ENCODE measurements around the gene SCN5A.

DNA sequence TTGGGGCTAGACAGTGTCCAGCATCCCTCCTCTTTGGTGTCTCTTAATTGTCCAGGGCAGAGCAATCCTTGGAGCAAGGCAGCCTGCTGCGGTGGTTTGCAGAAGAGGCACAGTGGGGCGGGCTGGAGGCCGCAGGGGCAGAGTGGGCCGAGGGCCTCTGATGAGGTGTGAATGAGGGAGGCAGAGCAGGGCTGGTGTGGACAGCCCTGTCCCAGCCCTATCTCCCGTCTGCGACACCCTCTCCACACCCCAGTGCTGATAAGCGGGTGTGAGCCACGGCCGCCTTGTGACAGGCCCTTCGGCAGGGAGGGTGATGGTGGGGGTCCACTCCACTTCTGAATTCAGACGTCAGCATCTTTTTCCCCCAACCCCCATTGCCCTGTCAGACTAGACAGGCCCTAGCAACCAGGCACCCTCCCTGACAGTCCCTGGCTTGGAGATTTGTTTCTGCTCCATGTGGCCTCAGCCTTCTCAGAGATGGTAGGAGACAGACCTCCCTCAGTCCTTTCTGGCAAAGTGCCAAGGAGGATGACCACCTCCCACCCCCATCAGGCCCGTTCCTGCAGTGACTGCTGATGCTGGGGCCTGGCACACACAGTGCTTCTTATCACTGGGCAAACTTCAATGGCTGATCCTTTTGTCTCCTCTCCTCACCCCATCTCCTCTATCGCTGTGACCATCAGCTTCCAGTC, 116.1 kb downstream of the SCN5A start:
- TF ChIP-seq, protein P1, sequence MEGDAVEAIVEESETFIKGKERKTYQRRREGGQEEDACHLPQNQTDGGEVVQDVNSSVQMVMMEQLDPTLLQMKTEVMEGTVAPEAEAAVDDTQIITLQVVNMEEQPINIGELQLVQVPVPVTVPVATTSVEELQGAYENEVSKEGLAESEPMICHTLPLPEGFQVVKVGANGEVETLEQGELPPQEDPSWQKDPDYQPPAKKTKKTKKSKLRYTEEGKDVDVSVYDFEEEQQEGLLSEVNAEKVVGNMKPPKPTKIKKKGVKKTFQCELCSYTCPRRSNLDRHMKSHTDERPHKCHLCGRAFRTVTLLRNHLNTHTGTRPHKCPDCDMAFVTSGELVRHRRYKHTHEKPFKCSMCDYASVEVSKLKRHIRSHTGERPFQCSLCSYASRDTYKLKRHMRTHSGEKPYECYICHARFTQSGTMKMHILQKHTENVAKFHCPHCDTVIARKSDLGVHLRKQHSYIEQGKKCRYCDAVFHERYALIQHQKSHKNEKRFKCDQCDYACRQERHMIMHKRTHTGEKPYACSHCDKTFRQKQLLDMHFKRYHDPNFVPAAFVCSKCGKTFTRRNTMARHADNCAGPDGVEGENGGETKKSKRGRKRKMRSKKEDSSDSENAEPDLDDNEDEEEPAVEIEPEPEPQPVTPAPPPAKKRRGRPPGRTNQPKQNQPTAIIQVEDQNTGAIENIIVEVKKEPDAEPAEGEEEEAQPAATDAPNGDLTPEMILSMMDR (conservative IDR thresholded peaks at IDR 0.05): no peak
- no peak for TF ChIP-seq EZH2 (IDR thresholded peaks at IDR 0.05; ENCODE audit: low read depth)

Measured in PC-9 (cell line).